ENCODE measurements around the gene CHAC1. TPM values are rescaled to one million over a fixed set of nuclear protein-coding genes. Genes with fewer than 3 reads are reported as not detected.

Gene CHAC1
- total RNA-seq, 2 experiments from 2014 or later, result 0.42 to 0.47 TPM

DNA sequence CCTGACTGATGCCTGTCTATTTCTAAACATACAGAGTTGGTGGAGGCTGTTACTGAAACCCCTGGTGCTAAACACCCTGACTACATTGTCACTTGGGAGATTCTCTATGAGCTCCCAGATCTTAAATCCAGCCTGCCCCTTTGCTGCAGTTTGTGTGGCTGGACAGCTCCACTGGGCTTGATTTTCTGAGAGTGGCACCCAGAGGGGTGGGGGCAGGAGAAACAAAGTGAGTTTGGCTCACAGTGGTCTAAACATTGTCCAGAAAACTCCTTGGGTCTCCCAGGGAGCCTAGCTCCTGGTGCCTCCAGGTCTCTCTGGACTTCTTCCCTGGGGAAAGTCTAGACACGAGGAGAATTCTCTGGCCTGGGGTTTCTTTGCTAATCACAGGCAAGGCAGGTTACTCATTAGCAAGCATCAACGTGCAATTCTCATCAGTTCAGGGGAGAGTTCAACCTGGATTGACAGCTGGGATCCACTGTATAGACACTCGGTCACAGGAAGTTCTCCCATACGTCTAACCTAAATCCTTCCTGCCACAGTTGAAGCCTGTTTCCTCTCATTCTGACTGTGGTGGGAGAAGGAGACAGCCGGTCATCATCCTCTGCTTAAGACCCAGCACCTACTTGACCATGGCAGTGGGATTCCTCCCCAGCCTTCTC is 31.2 kb upstream of the CHAC1 start:
- Histone ChIP-seq H3K9me3 (ENCODE audit: control insufficient read depth in 1 of 2, insufficient read depth in 1 of 2, low read length in 2 of 2) (peaks cover 0 to 12% of the 10 kb centered on the region in 2 experiments), H3K4me1 (ENCODE audit: insufficient read depth, low read length) (peaks cover 18% of the 10 kb centered on the region), H3K4me3 (ENCODE audit: low read length) (no peak overlapping the region), H3K27me3 (ENCODE audit: control insufficient read depth in 1 of 2, insufficient read depth in 2 of 2, low read length in 2 of 2) (peaks cover 17 to 22% of the 10 kb centered on the region in 2 experiments), H3K27ac (ENCODE audit: low read depth in 1 of 2, low read length in 2 of 2) (no peak overlapping the region), H3K36me3 (ENCODE audit: insufficient read depth, low read length) (no peaks in the 10 kb centered on the region)
- Mint-ChIP-seq H3K27ac (no peak overlapping the region), H3K4me3 (no peak overlapping the region), H3K27me3 (peaks cover 28% of the 10 kb centered on the region), H3K4me1 (ENCODE audit: low read depth) (peaks cover 15% of the 10 kb centered on the region), H3K9me3 (no peaks in the 10 kb centered on the region), H3K36me3 (ENCODE audit: low read depth) (no peaks in the 10 kb centered on the region)
- POLR2A ChIA-PET, result no interaction called here
- intact Hi-C loops (cut with DNase I, micrococcal nuclease), result no loop called here
- ATAC-seq (ENCODE audit: poor library complexity), result no peak
- TF ChIP-seq CTCF (IDR thresholded peaks at IDR 0.05), result no peak
- DNase-seq, result no peak
- CTCF ChIA-PET, result interaction anchor here (0.5 kb wide), 1 partner anchor 17 kb away, joined by 4 read pairs; no protein-coding TSS in a partner anchor

- no peak for TF ChIP-seq CTCF (IDR thresholded peaks at IDR 0.05)
- Mint-ChIP-seq H3K27me3 (peaks cover 33% of the 10 kb centered on the region), H3K36me3 (ENCODE audit: low read depth) (no peaks in the 10 kb centered on the region), H3K9me3 (no peaks in the 10 kb centered on the region), H3K27ac (no peak overlapping the region), H3K4me1 (ENCODE audit: low read depth) (peaks cover 19% of the 10 kb centered on the region), H3K4me3 (no peak overlapping the region)
- peaks cover 22 to 28% of the 10 kb centered on the region in 2 experiments for H3K27me3 ChIP-seq (ENCODE audit: control insufficient read depth in 1 of 2, insufficient read depth in 2 of 2, low read length in 2 of 2)
- no peak overlapping the region for H3K27ac ChIP-seq (ENCODE audit: low read depth in 1 of 2, low read length in 2 of 2)
- intact Hi-C loops (cut with DNase I, micrococcal nuclease), result no loop called here
- ATAC-seq (ENCODE audit: poor library complexity) (no peak), DNase-seq (no peak)
- H3K4me1 ChIP-seq (ENCODE audit: insufficient read depth, low read length), result peaks cover 23% of the 10 kb centered on the region
- H3K9me3 ChIP-seq (ENCODE audit: control insufficient read depth in 1 of 2, insufficient read depth in 1 of 2, low read length in 2 of 2), result peaks cover 0 to 12% of the 10 kb centered on the region in 2 experiments
- H3K36me3 ChIP-seq (ENCODE audit: insufficient read depth, low read length), result no peaks in the 10 kb centered on the region
- ChIA-PET CTCF (no interaction called here), POLR2A (no interaction called here)
- H3K4me3 ChIP-seq (ENCODE audit: low read length), result no peak overlapping the region
Observed at GRCh38 chr15:40922608-40923005, 30.7 kb upstream of the CHAC1 start.

GRCh38 chr15:40923551-40923950 is 29.7 kb upstream of the CHAC1 start:
- Mint-ChIP-seq H3K27ac (no peak overlapping the region), H3K4me1 (ENCODE audit: low read depth) (peaks cover 21% of the 10 kb centered on the region), H3K9me3 (no peaks in the 10 kb centered on the region), H3K4me3 (no peak overlapping the region), H3K27me3 (peaks cover 39% of the 10 kb centered on the region), H3K36me3 (ENCODE audit: low read depth) (no peaks in the 10 kb centered on the region)
- ATAC-seq (ENCODE audit: poor library complexity) (no peak), DNase-seq (no peak)
- no peak for TF ChIP-seq CTCF (IDR thresholded peaks at IDR 0.05)
- Histone ChIP-seq H3K36me3 (ENCODE audit: insufficient read depth, low read length) (no peaks in the 10 kb centered on the region), H3K4me1 (ENCODE audit: insufficient read depth, low read length) (peaks cover 33% of the 10 kb centered on the region), H3K9me3 (ENCODE audit: control insufficient read depth in 1 of 2, insufficient read depth in 1 of 2, low read length in 2 of 2) (peaks cover 0 to 14% of the 10 kb centered on the region in 2 experiments), H3K4me3 (ENCODE audit: low read length) (no peak overlapping the region), H3K27ac (ENCODE audit: low read depth in 1 of 2, low read length in 2 of 2) (no peak overlapping the region), H3K27me3 (ENCODE audit: control insufficient read depth in 1 of 2, insufficient read depth in 2 of 2, low read length in 2 of 2) (peaks cover 30 to 37% of the 10 kb centered on the region in 2 experiments)
- ChIA-PET CTCF (interaction anchor here (1.0 kb wide), 1 partner anchor 19 kb away, joined by 3 read pairs; no protein-coding TSS in a partner anchor), POLR2A (no interaction called here)
- intact Hi-C loops (cut with DNase I, micrococcal nuclease), result no loop called here

Data from CD4-positive, alpha-beta T cell (primary cell).